ENCODE data around the gene PTPRD. TPM values are rescaled to one million over a fixed set of nuclear protein-coding genes. Genes with fewer than 3 reads are reported as not detected.

The PTPRD gene
- total RNA-seq, 4 donors from 2014 or later, result 0.78 to 11.7 (median 1.6) TPM

GRCh38 chr9:8282535-8282934 is 2330.3 kb downstream of the PTPRD start:
- intact Hi-C loops (cut with DNase I; ENCODE audit: low total_unique reads), result no loop called here
- Histone ChIP-seq H3K27ac (no peak overlapping the region), H3K9me3 (no peaks in the 10 kb centered on the region), H3K4me1 (no peaks in the 10 kb centered on the region), H3K36me3 (no peaks in the 10 kb centered on the region), H3K4me3 (no peak overlapping the region), H3K27me3 (no peaks in the 10 kb centered on the region)
- in situ Hi-C loops (cut with MboI; ENCODE audit: low sequenced_read_pairs in 4 of 4), result no loop called here
- TF ChIP-seq CTCF (IDR thresholded peaks at IDR 0.05 in 4 of 5, conservative IDR thresholded peaks at IDR 0.05 in 1 of 5) (no peak), POLR2A (IDR thresholded peaks at IDR 0.05) (no peak)
- no peak for ATAC-seq
- DNase-seq, result no peak

DNA sequence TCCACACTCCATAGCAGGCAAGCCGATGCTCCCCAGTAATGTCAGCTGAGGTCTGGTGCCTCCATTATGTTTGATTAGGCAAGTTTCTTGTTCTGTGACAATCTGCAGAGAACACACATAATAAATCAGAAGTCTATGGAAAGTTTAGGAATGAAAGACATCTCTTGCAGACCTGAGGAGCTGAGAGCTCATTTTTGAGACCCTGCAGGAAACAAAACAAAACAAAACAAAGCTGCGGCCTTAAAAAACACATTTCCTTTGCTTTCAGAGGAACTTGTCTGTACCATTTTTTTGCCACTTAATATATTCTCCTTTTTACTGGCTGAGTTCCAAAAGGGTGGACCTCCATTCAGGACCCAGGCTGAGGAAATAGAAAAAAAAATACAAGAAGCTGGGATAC is 2332.0 kb downstream of the PTPRD start:
- in situ Hi-C loops (cut with MboI; ENCODE audit: low sequenced_read_pairs in 4 of 4) (no loop called here), intact Hi-C loops (cut with DNase I; ENCODE audit: low total_unique reads) (no loop called here)
- Histone ChIP-seq H3K4me3 (no peak overlapping the region), H3K9me3 (no peaks in the 10 kb centered on the region), H3K4me1 (no peaks in the 10 kb centered on the region), H3K36me3 (no peaks in the 10 kb centered on the region), H3K27me3 (no peaks in the 10 kb centered on the region), H3K27ac (no peak overlapping the region)
- ATAC-seq (no peak), DNase-seq (no peak)
- no peak for TF ChIP-seq POLR2A (IDR thresholded peaks at IDR 0.05)
- TF ChIP-seq CTCF (IDR thresholded peaks at IDR 0.05 in 4 of 5, conservative IDR thresholded peaks at IDR 0.05 in 1 of 5), result no peak

DNA sequence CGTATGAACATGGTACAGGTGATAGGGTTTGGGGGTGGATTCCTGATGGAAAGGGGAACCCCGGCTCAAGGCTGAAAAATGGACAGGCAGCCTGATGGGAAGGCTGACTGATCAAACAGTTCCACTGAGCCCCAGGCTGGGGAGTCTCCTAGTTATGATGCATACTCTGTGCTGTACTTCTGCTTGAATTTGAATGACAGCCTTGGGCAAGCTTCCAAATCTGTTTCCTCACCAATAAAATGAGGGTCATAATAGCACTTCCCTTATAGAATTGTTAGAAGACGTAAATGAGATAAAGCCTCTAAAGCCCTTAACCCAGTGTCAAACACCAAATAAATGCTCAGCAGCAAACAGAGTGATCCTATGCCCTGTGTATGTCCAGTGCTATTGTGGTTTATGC is 2334.8 kb downstream of the PTPRD start:
- no peaks in the 10 kb centered on the region for H3K9me3 ChIP-seq
- no peak overlapping the region for H3K27ac ChIP-seq
- ATAC-seq (no peak), DNase-seq (no peak)
- H3K27me3 ChIP-seq, result no peaks in the 10 kb centered on the region
- H3K36me3 ChIP-seq, result no peaks in the 10 kb centered on the region
- H3K4me3 ChIP-seq, result no peak overlapping the region
- H3K4me1 ChIP-seq, result no peaks in the 10 kb centered on the region
- TF ChIP-seq CTCF (IDR thresholded peaks at IDR 0.05 in 4 of 5, conservative IDR thresholded peaks at IDR 0.05 in 1 of 5) (no peak), POLR2A (IDR thresholded peaks at IDR 0.05) (no peak)
- intact Hi-C loops (cut with DNase I; ENCODE audit: low total_unique reads) (no loop called here), in situ Hi-C loops (cut with MboI; ENCODE audit: low sequenced_read_pairs in 4 of 4) (no loop called here)

GRCh38 chr9:8270235-8270634 is 2342.6 kb downstream of the PTPRD start:
- Histone ChIP-seq H3K27ac (no peak overlapping the region), H3K9me3 (no peaks in the 10 kb centered on the region), H3K27me3 (no peaks in the 10 kb centered on the region), H3K4me1 (no peaks in the 10 kb centered on the region), H3K36me3 (no peaks in the 10 kb centered on the region), H3K4me3 (no peak overlapping the region)
- DNase-seq, result no peak
- in situ Hi-C loops (cut with MboI; ENCODE audit: low sequenced_read_pairs in 4 of 4), result no loop called here
- ATAC-seq, result no peak
- intact Hi-C loops (cut with DNase I; ENCODE audit: low total_unique reads), result no loop called here
- no peak for TF ChIP-seq CTCF (IDR thresholded peaks at IDR 0.05 in 4 of 5, conservative IDR thresholded peaks at IDR 0.05 in 1 of 5)
- no peak for TF ChIP-seq POLR2A (IDR thresholded peaks at IDR 0.05)

GRCh38 chr9:8268881-8269280 is 2343.9 kb downstream of the PTPRD start:
- no peaks in the 10 kb centered on the region for H3K36me3 ChIP-seq
- no peak for TF ChIP-seq CTCF (IDR thresholded peaks at IDR 0.05 in 4 of 5, conservative IDR thresholded peaks at IDR 0.05 in 1 of 5)
- TF ChIP-seq POLR2A (IDR thresholded peaks at IDR 0.05), result no peak
- no peak for DNase-seq
- H3K27ac ChIP-seq, result no peak overlapping the region
- ATAC-seq, result no peak
- in situ Hi-C loops (cut with MboI; ENCODE audit: low sequenced_read_pairs in 4 of 4) (no loop called here), intact Hi-C loops (cut with DNase I; ENCODE audit: low total_unique reads) (no loop called here)
- H3K9me3 ChIP-seq, result no peaks in the 10 kb centered on the region
- no peaks in the 10 kb centered on the region for H3K27me3 ChIP-seq
- H3K4me1 ChIP-seq, result no peaks in the 10 kb centered on the region
- no peak overlapping the region for H3K4me3 ChIP-seq
